Transverse colon (tissue), 4 donors: ENCODE data around the gene HUNK. TPM values are rescaled to one million over a fixed set of nuclear protein-coding genes. Genes with fewer than 3 reads are reported as not detected.

Experiments used
- DNase-seq: peaks from one replicate; pipeline ENCODE4 v3.0.0-alpha.2; 2019
- H3K27ac ChIP-seq, 4 donors: fragments of 200-600 bp; sonication (generic); 2 replicates each; pipeline ENCODE4 v1.5.1; 2016 to 2018; ENCODE audit warnings: inconsistent platforms in 4 of 4
- H3K27me3 ChIP-seq: fragments of 200-600 bp; sonication (generic); 2 replicates; pipeline ENCODE4 v1.5.1; 2017; ENCODE audit warnings: inconsistent platforms
- H3K36me3 ChIP-seq, 4 donors: fragments of 200-600 bp; sonication (generic); 2 replicates each; pipeline ENCODE4 v1.5.1; 2017 to 2019; ENCODE audit warnings: inconsistent platforms in 4 of 4
- H3K4me1 ChIP-seq, 4 donors: fragments of 200-600 bp; sonication (generic); 2 replicates each; pipeline ENCODE4 v1.5.1; 2017 to 2020; ENCODE audit warnings: inconsistent platforms in 4 of 4
- H3K4me3 ChIP-seq, 4 donors: fragments of 200-600 bp; sonication (generic); 1 replicate in 1 of 4; 2 replicates in 3 of 4; pipeline versions ENCODE4 v1.5.1 to v1.6.1; 2017 to 2019; ENCODE audit warnings: inconsistent platforms in 4 of 4
- H3K9me3 ChIP-seq, 2 donors: fragments of 200-600 bp; sonication (generic); 2 replicates each; pipeline ENCODE4 v1.5.1; 2017 to 2019; ENCODE audit warnings: inconsistent platforms in 2 of 2
- EP300 ChIP-seq: sonication (generic); formaldehyde crosslinking; IDR thresholded peaks from one replicate; pipeline ENCODE4 v1.6.1; 2017; ENCODE audit warnings: antibody characterized with exemption, low read depth
- POLR2A ChIP-seq: fragments of 450-650 bp; IDR thresholded peaks from one replicate; pipeline ENCODE4 v1.6.1; 2016; ENCODE audit warnings: antibody characterized with exemption, mild to moderate bottlenecking, moderate library complexity
- POLR2AphosphoS5 ChIP-seq, 3 donors: sonication (generic); formaldehyde crosslinking; IDR thresholded peaks; one replicate each; pipeline ENCODE4 v1.6.1; 2016; ENCODE audit warnings: antibody characterized with exemption in 3 of 3
- WGBS, 2 donors: methylation state at CpG; one replicate each; pipeline ENCODE4 v1.1.5; 2018; ENCODE audit warnings: low coverage in 1 of 2; 5-methylcytosine and 5-hydroxymethylcytosine counted together
- in situ Hi-C, 4 donors: fragments of 200-750 bp; cut with MboI; loops; one replicate each; pipeline versions ENCODE4 v1.15.0 to v1.15.1; 2017; ENCODE audit warnings: low sequenced_read_pairs in 3 of 4, low pct_ligation_motif_present in 1 of 4, low pct_unique_long_range_greater_than_20kb in 1 of 4
- intact Hi-C: fragments of 100-400 bp; cut with DNase I; formaldehyde crosslinking; loops from one replicate; pipeline ENCODE4 v1.15.1; 2023; ENCODE audit warnings: low total_unique reads
- total RNA-seq, 4 donors: library from RNA; depleted of rRNA; stranded (reverse); fragments of >200 nt; gene quantifications; one replicate each; pipeline ENCODE4 v1.1.0, GENCODE V29; 2016
- TF ChIP-seq, protein P1 (sequence below), 5 experiments: fragments of 200-600 bp in 3 of 5; fragments of 450-650 bp in 2 of 5; sonication (generic) in 3 of 5; IDR thresholded peaks; 1 replicate in 2 of 5; 2 replicates in 3 of 5; pipeline ENCODE4 v1.5.1; 2016 to 2017; ENCODE audit warnings: antibody characterized with exemption in 5 of 5, inconsistent platforms in 3 of 5, mild to moderate bottlenecking in 2 of 5, moderate library complexity in 1 of 5

The HUNK gene
- total RNA-seq, 4 donors from 2014 or later, result 1.8 to 6.7 (median 3.9) TPM

DNA sequence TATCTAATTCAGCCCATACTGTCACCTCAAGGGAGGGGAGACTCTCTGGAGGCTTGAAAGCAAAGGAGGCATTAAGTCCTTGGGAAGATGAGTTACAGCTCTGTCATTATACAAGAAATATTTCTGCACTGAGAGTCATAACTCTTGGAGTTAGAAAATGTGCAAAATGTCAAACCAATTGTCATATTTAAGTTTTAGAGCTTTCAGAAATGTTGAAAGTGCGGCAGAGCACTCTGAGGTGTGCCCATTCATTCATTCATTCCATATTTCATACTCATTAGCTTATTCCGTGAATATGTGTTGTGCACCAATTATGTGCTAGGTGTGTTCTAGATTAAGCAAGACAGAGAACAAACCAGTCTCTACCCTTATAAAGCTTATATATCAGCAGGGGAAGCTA lies 87.1 kb downstream of the HUNK start:
- H3K27me3 ChIP-seq, result no peaks in the 10 kb centered on the region
- TF ChIP-seq, protein P1, sequence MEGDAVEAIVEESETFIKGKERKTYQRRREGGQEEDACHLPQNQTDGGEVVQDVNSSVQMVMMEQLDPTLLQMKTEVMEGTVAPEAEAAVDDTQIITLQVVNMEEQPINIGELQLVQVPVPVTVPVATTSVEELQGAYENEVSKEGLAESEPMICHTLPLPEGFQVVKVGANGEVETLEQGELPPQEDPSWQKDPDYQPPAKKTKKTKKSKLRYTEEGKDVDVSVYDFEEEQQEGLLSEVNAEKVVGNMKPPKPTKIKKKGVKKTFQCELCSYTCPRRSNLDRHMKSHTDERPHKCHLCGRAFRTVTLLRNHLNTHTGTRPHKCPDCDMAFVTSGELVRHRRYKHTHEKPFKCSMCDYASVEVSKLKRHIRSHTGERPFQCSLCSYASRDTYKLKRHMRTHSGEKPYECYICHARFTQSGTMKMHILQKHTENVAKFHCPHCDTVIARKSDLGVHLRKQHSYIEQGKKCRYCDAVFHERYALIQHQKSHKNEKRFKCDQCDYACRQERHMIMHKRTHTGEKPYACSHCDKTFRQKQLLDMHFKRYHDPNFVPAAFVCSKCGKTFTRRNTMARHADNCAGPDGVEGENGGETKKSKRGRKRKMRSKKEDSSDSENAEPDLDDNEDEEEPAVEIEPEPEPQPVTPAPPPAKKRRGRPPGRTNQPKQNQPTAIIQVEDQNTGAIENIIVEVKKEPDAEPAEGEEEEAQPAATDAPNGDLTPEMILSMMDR (IDR thresholded peaks at IDR 0.05), result no peak
- no peak for TF ChIP-seq POLR2AphosphoS5 (IDR thresholded peaks at IDR 0.05)
- TF ChIP-seq POLR2A, result no peak
- TF ChIP-seq EP300, result no peak
- no peak overlapping the region for H3K4me3 ChIP-seq
- H3K4me1 ChIP-seq, result no peaks in the 10 kb centered on the region
- no peaks in the 10 kb centered on the region for H3K36me3 ChIP-seq
- WGBS, 2 donors, result 50 to 83% methylated on average over 2 of the region's 2 CpGs
- DNase-seq, result no peak
- H3K27ac ChIP-seq, result no peak overlapping the region
- intact Hi-C loops, result no loop called here
- in situ Hi-C loops, result no loop called here
- no peaks in the 10 kb centered on the region for H3K9me3 ChIP-seq

- in situ Hi-C loops, result no loop called here
- 82 to 90% methylated on average over 3 of the region's 3 CpGs for WGBS, 2 donors
These were observed 88.2 kb downstream of the HUNK start for GRCh38 chr21:31961027-31961426.

GRCh38 chr21:31961704-31962103 lies 88.9 kb downstream of the HUNK start:
- no peaks in the 10 kb centered on the region for H3K36me3 ChIP-seq
- WGBS, 2 donors, result 83 to 93% methylated on average over 1 of the region's 1 CpG
- no peak overlapping the region for H3K27ac ChIP-seq
- no peaks in the 10 kb centered on the region for H3K27me3 ChIP-seq
- DNase-seq, result no peak
- no peak overlapping the region for H3K4me3 ChIP-seq
- intact Hi-C loops, result no loop called here
- no peaks in the 10 kb centered on the region for H3K9me3 ChIP-seq
- no peaks in the 10 kb centered on the region for H3K4me1 ChIP-seq
- in situ Hi-C loops, result no loop called here
- TF ChIP-seq EP300, result no peak
- TF ChIP-seq, protein P1 (IDR thresholded peaks at IDR 0.05), result no peak
- no peak for TF ChIP-seq POLR2A
- no peak for TF ChIP-seq POLR2AphosphoS5 (IDR thresholded peaks at IDR 0.05)

More at GRCh38 chr21:31961027-31961426, 88.2 kb downstream of the HUNK start:
- H3K9me3 ChIP-seq, result no peaks in the 10 kb centered on the region
- TF ChIP-seq, protein P1 (IDR thresholded peaks at IDR 0.05), result no peak
- TF ChIP-seq POLR2AphosphoS5 (IDR thresholded peaks at IDR 0.05) (no peak), POLR2A (no peak)
- no peaks in the 10 kb centered on the region for H3K36me3 ChIP-seq
- H3K4me3 ChIP-seq, result no peak overlapping the region
- H3K4me1 ChIP-seq, result no peaks in the 10 kb centered on the region
- DNase-seq, result no peak
- intact Hi-C loops, result no loop called here
- no peaks in the 10 kb centered on the region for H3K27me3 ChIP-seq
- H3K27ac ChIP-seq, result no peak overlapping the region

DNA sequence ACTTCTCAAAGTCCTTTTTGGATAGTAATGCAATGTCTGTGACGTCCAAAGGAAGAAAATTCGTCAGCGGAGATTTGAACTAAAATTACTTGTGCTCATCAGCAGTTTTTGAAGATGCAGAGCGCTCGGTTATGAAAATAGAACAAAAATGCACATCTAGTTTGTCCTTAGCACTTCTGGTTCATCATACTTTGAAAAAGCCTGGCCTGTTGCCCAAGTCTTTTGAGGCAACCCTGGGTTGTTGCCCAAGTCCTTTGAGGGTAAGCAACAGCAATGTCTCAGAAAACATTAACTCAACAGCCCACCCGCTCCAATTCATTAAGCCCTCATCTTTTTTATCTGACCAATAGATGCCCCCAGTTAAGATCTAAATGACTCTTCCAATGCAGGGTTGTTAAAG lies 91.9 kb downstream of the HUNK start:
- no peaks in the 10 kb centered on the region for H3K9me3 ChIP-seq
- WGBS, 2 donors, result 80 to 88% methylated on average over 6 of the region's 6 CpGs
- H3K36me3 ChIP-seq, result no peaks in the 10 kb centered on the region
- H3K4me1 ChIP-seq, result no peaks in the 10 kb centered on the region
- TF ChIP-seq POLR2AphosphoS5 (IDR thresholded peaks at IDR 0.05) (no peak), POLR2A (no peak), EP300 (no peak)
- TF ChIP-seq, protein P1 (IDR thresholded peaks at IDR 0.05), result no peak
- DNase-seq, result no peak
- in situ Hi-C loops, result no loop called here
- H3K4me3 ChIP-seq, result no peak overlapping the region
- no peak overlapping the region for H3K27ac ChIP-seq
- H3K27me3 ChIP-seq, result no peaks in the 10 kb centered on the region
- intact Hi-C loops, result no loop called here
